ENCODE data around the gene ZNF101.
"Not testable (repeated sequence)": the region's sequence is repeated elsewhere in the genome, so short reads cannot be mapped to it uniquely, and the experiment has no call there.

The ZNF101 gene

DNA sequence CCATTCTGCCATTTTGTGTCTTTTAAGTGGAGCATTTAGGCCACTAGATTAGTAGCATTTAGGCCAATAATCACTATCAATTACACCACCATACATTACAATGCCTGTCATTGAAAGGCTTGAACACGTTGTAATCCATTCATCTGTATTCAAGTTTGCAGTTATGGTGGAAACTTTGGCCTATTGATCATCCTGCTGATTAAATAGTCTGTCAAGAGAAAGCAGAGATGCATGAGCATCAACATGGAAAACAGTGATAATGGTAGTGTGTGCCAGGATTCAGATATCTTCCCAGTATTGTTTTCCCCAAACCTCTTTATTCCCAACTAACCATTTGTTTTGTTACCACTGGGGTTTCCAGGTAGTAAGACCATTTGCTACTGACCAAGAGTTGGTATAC is 31.9 kb downstream of the ZNF101 start:
- DNase-seq (ENCODE audit: extremely low spot score, insufficient read length, low read depth); FAIRE-seq: not testable (repeated sequence)

DNA sequence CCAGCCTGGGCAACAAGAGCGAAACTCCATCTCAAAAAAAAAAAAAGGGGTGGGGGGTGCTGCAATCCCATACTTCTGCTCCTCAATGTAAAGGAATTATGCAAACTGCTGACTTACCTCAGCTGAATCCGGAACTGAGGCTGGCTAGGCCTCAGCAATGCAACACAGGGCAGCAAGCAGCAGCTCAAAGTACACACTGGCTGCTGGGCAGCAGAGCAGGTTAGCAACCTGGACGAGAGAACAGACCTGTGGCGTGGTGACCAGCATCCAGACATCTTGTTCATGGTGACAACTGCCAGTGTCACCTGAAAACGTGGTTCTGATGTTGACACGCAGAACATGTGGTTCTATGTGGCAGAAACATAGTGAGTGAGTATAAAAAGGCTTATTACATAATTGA is 36.2 kb downstream of the ZNF101 start:
- FAIRE-seq (no peak), DNase-seq (ENCODE audit: extremely low spot score, insufficient read length, low read depth) (no peak)

GRCh38 chr19:19710506-19710905 is 41.9 kb downstream of the ZNF101 start:
- FAIRE-seq (no peak), DNase-seq (ENCODE audit: extremely low spot score, insufficient read length, low read depth) (no peak)

DNA sequence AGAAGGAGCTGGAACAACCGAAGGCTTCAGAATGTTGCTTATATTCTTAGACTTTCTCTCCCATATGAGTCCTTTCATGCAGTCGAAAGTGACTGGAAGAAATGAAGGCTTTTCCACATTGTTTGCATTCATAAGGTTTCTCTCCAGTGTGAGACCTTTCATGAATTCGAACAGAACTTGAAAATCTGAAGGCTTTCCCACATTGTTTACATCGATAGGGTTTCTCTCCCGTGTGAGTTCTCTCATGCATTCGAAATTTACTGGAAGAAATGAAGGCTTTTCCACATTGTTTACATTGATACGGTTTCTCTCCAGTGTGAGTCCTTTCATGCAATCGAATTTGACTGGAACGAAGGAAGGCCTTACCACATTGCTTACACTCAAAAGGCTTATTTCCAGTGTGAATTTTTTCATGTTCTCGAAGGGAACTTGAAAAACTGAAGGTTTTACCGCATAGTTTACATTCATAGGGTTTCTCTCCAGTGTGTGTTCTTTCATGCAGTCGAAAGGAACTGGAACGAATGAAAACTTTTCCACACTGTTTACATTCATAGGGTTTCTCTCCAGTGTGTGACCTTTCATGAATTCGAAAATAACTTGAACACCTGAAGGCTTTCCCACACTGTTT is 42.8 kb downstream of the ZNF101 start:
- FAIRE-seq (no peak), DNase-seq (ENCODE audit: extremely low spot score, insufficient read length, low read depth) (no peak)

DNA sequence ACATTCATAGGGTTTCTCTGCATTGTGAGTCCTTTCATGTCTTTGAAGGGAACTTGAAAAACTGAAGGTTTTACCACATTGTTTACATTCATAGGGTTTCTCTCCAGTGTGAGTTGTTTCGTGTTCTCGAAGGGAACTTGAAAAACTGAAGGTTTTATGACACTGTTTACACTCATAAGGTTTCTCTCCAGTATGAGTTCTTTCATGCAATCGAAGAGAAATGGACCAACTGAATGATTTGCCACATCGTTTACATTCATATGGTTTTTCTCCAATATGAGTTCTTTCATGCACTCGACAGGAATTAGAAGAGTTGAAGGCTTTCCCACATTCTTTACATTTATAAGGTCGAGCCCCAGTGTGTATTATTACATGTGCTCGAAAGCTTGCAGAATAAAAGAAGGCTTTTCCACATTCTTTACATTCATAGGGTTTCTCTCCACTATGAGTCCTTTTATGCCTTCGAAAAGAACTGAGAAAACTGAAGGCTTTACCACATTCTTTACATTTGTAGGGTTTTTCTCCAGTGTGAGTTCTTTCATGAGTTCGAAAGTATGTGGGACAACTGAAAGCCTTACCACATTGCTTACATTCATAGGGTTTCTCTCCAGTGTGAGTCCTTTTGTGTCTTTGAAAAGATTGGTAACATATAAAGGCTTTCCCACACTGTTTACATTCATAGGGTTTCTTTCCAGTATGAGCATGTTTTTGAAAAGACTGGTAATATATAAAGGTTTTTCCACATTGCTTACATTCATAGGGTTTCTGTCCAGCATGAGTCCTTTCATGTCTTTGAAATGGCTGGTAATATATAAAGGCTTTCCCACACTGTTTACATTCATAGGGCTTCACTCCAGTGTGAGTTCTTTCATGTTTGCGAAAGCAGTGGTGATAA is 43.5 kb downstream of the ZNF101 start:
- FAIRE-seq (no peak), DNase-seq (ENCODE audit: extremely low spot score, insufficient read length, low read depth) (no peak)

- no peak for FAIRE-seq
- no peak for DNase-seq (ENCODE audit: extremely low spot score, insufficient read length, low read depth)
Observed at GRCh38 chr19:19719798-19720197, 51.2 kb downstream of the ZNF101 start.

GRCh38 chr19:19721896-19722295 is 53.3 kb downstream of the ZNF101 start:
- DNase-seq (ENCODE audit: extremely low spot score, insufficient read length, low read depth) = no peak
- no peak for FAIRE-seq

GRCh38 chr19:19732579-19733501 is 64.2 kb downstream of the ZNF101 start, which contains the start of gene ZNF14:
Gene ZNF14, minus strand, starts transcription at chr19:19733112. Its CDS starts 154 bp downstream, at chr19:19732958.
- peak; percentile 98 for FAIRE-seq

More at GRCh38 chr19:19732579-19733501, 64.2 kb downstream of the ZNF101 start, which contains the start of gene ZNF14:
- peak; percentile 98 for DNase-seq (ENCODE audit: extremely low spot score, insufficient read length, low read depth)
